Liver (tissue), 9 donors: ENCODE data around the gene GFRA4. TPM values are rescaled to one million over a fixed set of nuclear protein-coding genes. Genes with fewer than 3 reads are reported as not detected.

Experiments used
- DNase-seq: peaks from one replicate; pipeline ENCODE4 v3.0.0-alpha.2; 2017; ENCODE audit warnings: low spot score
- H3K27ac ChIP-seq, 2 donors: one replicate each; pipeline ENCODE4 v1.7.0; 2013; ENCODE audit warnings: inconsistent platforms in 2 of 2, low read length in 2 of 2, control low read depth in 1 of 2, low read depth in 1 of 2, mild to moderate bottlenecking in 1 of 2
- H3K27me3 ChIP-seq, 4 donors: one replicate each; pipeline versions ENCODE4 v1.6.1 to v1.7.0; 2013; ENCODE audit warnings: low read length in 3 of 4, inconsistent platforms in 1 of 4, mild to moderate bottlenecking in 1 of 4, moderate library complexity in 1 of 4; ENCODE audit not compliant: control insufficient read depth in 4 of 4, insufficient read depth in 4 of 4
- H3K36me3 ChIP-seq, 4 donors: one replicate each; pipeline versions ENCODE4 v1.6.1 to v1.7.0; 2013; ENCODE audit warnings: low read length in 3 of 4, mild to moderate bottlenecking in 3 of 4, low read depth in 1 of 4, moderate library complexity in 1 of 4; ENCODE audit not compliant: control insufficient read depth in 4 of 4, insufficient read depth in 3 of 4
- H3K4me1 ChIP-seq, 4 donors: one replicate each; pipeline versions ENCODE4 v1.6.1 to v1.7.0; 2013; ENCODE audit warnings: low read length in 3 of 4, mild to moderate bottlenecking in 3 of 4, moderate library complexity in 1 of 4; ENCODE audit not compliant: control insufficient read depth in 4 of 4, insufficient read depth in 4 of 4
- H3K4me3 ChIP-seq, 3 donors: one replicate each; pipeline versions ENCODE4 v1.6.1 to v1.7.0; 2013; ENCODE audit warnings: low read length in 3 of 3, control low read depth in 1 of 3, low read depth in 1 of 3, mild to moderate bottlenecking in 1 of 3
- H3K9ac ChIP-seq, 2 donors: one replicate each; pipeline ENCODE4 v1.7.0; 2013; ENCODE audit warnings: low read length in 2 of 2, mild to moderate bottlenecking in 2 of 2, moderate library complexity in 2 of 2, control low read depth in 1 of 2, low read depth in 1 of 2
- H3K9me3 ChIP-seq, 4 donors: one replicate each; pipeline versions ENCODE4 v1.6.1 to v1.7.0; 2013; ENCODE audit warnings: low read length in 3 of 4; ENCODE audit not compliant: control insufficient read depth in 4 of 4
- ATF3 ChIP-seq: IDR thresholded peaks from 2 replicates; pipeline ENCODE4 v1.6.1; 2016; ENCODE audit warnings: antibody characterized with exemption
- CTCF ChIP-seq: fragments of 150-350 bp; IDR thresholded peaks from 2 replicates; pipeline ENCODE4 v1.5.1; 2017; ENCODE audit warnings: improper control_type of control experiment, low read depth, low read length; ENCODE audit not compliant: missing input control
- EGR1 ChIP-seq, 2 donors: IDR thresholded peaks; 2 replicates each; pipeline ENCODE4 v1.6.1; 2016 to 2018; ENCODE audit warnings: antibody characterized with exemption in 2 of 2, low read depth in 2 of 2
- FOXA1 ChIP-seq: IDR thresholded peaks from 2 replicates; pipeline ENCODE4 v1.6.1; 2016; ENCODE audit warnings: antibody characterized with exemption
- GABPA ChIP-seq, 2 donors: IDR thresholded peaks in 1 of 2; conservative IDR thresholded peaks in 1 of 2; 2 replicates each; pipeline ENCODE4 v1.6.1; 2016; ENCODE audit warnings: antibody characterized with exemption in 2 of 2, mild to moderate bottlenecking in 1 of 2, moderate library complexity in 1 of 2
- HNF4A ChIP-seq, 2 donors: conservative IDR thresholded peaks; 2 replicates each; pipeline ENCODE4 v1.6.1; 2016; ENCODE audit warnings: antibody characterized with exemption in 2 of 2, mild to moderate bottlenecking in 2 of 2
- HNF4G ChIP-seq: IDR thresholded peaks from 2 replicates; pipeline ENCODE4 v1.6.1; 2016; ENCODE audit warnings: antibody characterized with exemption
- JUND ChIP-seq, 2 donors: IDR thresholded peaks; 2 replicates each; pipeline ENCODE4 v1.6.1; 2016; ENCODE audit warnings: antibody characterized with exemption in 2 of 2
- MAX ChIP-seq: IDR thresholded peaks from 2 replicates; pipeline ENCODE4 v1.6.1; 2016; ENCODE audit warnings: antibody characterized with exemption
- NR2F2 ChIP-seq: IDR thresholded peaks from 2 replicates; pipeline ENCODE4 v1.6.1; 2016; ENCODE audit warnings: antibody characterized with exemption
- RAD21 ChIP-seq, 2 donors: IDR thresholded peaks; 2 replicates each; pipeline ENCODE4 v1.6.1; 2016; ENCODE audit warnings: antibody characterized with exemption in 2 of 2, mild to moderate bottlenecking in 2 of 2
- RXRA ChIP-seq, 2 donors: IDR thresholded peaks; 2 replicates each; pipeline ENCODE4 v1.6.1; 2017 to 2018; ENCODE audit warnings: antibody characterized with exemption in 2 of 2, mild to moderate bottlenecking in 1 of 2
- SP1 ChIP-seq: IDR thresholded peaks from 2 replicates; pipeline ENCODE4 v1.6.1; 2018; ENCODE audit warnings: antibody characterized with exemption, mild to moderate bottlenecking
- TAF1 ChIP-seq: conservative IDR thresholded peaks from 2 replicates; pipeline ENCODE4 v1.6.1; 2016; ENCODE audit warnings: antibody characterized with exemption, mild to moderate bottlenecking
- YY1 ChIP-seq: IDR thresholded peaks from 2 replicates; pipeline ENCODE4 v1.6.1; 2016; ENCODE audit warnings: antibody characterized with exemption, mild to moderate bottlenecking
- WGBS: extraction: QIAGEN DNeasy Blood & Tissue Kit; methylation state at CpG from one replicate; pipeline ENCODE4 v1.1.7; 2013; 5-methylcytosine and 5-hydroxymethylcytosine counted together
- polyA plus RNA-seq, 2 donors: library from polyadenylated mRNA; stranded (reverse) in 1 of 2; unstranded in 1 of 2; fragments of 200-250 nt in 1 of 2; fragments of >200 nt in 1 of 2; fragmentation: Nextera tagmentation in 1 of 2; extraction: Ambion mirVana in 1 of 2; gene quantifications; one replicate each; pipeline versions ENCODE4 v1.2.1 to v1.2.3, GENCODE V29; 2013 to 2015
- total RNA-seq, 2 donors: library from RNA; depleted of rRNA; stranded (reverse); fragments of >200 nt; gene quantifications; one replicate each; pipeline ENCODE4 v1.2.3, GENCODE V29; 2014
- TF ChIP-seq, protein P1 (sequence below): IDR thresholded peaks from 2 replicates; pipeline ENCODE4 v1.6.1; 2016; ENCODE audit warnings: antibody characterized with exemption
- donor health status: healthy.
- donor health status: healthy.
- donor health status: healthy.
- donor health status: healthy.
- donor health status: healthy.

GFRA4 gene
- total and polyA plus RNA-seq, 4 donors = not detected

DNA sequence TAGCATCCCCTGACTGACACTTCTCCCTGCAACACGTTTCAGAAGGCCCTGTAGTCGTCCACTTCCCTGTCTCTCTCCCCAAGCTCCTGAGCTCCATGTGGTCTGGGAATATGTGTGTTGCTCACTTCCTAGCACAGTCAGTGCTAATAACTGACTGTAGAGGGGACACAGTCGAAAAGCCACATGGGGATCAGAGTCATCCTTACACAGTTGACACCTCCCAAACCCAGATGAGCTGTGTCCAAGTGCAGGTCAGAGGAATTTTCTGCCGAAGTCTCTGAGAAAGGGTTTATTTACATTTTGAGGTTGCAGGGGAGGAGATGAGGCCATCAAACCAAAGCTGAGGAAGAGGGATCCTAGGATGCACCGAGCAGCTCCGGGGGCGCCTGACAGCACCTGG is 22.1 kb upstream of the GFRA4 start (continued):
- TF ChIP-seq MAX = no peak

DNA sequence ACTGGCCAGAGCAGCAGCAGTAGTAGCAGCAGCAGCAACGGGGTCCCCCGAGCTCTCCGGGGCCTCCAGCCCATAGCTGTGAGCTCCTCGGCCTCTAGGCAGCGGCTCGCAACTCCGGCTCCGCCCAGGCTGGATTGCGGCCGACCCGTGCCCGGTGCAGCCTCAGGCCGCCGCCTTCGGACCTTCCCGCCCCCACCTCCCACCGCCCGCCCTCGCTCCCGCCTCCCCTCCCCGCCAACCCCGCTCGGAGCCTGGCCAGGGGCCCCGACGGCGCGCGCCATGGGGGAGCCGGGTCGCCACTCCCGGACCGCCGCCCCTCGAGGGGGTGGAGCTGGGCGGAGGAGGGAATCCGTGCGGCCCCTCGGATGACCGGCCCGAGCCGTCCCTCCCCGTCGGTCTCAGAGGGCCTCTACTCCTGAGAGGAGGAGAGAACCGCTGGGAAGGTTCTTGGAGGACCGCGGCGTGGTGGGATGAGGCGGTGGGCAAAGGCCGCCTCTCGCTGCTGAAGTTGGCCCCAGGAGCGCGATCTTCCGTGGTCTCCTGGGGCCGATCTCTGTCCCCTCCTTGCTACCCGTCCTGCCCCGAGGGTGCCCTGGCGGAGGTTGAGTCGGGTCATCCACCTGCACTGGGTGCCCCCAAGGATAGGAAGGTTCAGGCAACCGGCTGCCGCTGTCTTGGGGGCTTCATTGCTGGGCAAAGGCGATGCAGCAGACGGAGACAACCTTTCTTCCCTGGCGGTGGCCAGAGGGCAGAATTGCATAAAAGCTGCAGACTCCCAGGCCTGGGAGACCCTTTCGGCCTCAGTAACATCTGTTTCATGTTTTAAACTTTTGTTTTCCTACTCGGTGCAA is 19.0 kb upstream of the GFRA4 start, which contains the start of gene ADAM33:
TSS of gene ADAM33 (minus strand) at position 80 of the 851 bp plus-strand sequence. CDS start at position 74, 6 bp downstream.
- WGBS = 10% methylated on average over 65 of the region's 65 CpGs
- no peaks in the 10 kb centered on the region for H3K9me3 ChIP-seq

More for the DNA sequence above, 19.0 kb upstream of the GFRA4 start, which contains the start of gene ADAM33:
- no peak for DNase-seq
- Histone ChIP-seq H3K9ac (no peak within 1 kb of the TSS), H3K27me3 (peaks cover 0 to 4% (median 4%) of the 10 kb centered on the region in 4 donors), H3K36me3 (no peaks in the 10 kb centered on the region), H3K4me1 (peaks cover 0 to 8% (median 5%) of the 10 kb centered on the region in 4 donors), H3K4me3 (peak within 1 kb of the TSS in 1 of 3 donors; percentile 54), H3K27ac (no peak within 1 kb of the TSS)
- TF ChIP-seq FOXA1 (no peak), RAD21 (IDR thresholded peaks at IDR 0.05) (no peak), CTCF (no peak), ATF3 (no peak), EGR1 (IDR thresholded peaks at IDR 0.05; ENCODE audit: low read depth in 2 of 2) (no peak), HNF4A (conservative IDR thresholded peaks at IDR 0.05) (no peak), GABPA (IDR thresholded peaks at IDR 0.05 in 1 of 2, conservative IDR thresholded peaks at IDR 0.05 in 1 of 2) (no peak), TAF1 (no peak), SP1 (no peak), HNF4G (no peak), YY1 (no peak), RXRA (IDR thresholded peaks at IDR 0.05) (no peak), MAX (no peak), JUND (IDR thresholded peaks at IDR 0.05) (no peak), NR2F2 (no peak)
- TF ChIP-seq, protein P1, sequence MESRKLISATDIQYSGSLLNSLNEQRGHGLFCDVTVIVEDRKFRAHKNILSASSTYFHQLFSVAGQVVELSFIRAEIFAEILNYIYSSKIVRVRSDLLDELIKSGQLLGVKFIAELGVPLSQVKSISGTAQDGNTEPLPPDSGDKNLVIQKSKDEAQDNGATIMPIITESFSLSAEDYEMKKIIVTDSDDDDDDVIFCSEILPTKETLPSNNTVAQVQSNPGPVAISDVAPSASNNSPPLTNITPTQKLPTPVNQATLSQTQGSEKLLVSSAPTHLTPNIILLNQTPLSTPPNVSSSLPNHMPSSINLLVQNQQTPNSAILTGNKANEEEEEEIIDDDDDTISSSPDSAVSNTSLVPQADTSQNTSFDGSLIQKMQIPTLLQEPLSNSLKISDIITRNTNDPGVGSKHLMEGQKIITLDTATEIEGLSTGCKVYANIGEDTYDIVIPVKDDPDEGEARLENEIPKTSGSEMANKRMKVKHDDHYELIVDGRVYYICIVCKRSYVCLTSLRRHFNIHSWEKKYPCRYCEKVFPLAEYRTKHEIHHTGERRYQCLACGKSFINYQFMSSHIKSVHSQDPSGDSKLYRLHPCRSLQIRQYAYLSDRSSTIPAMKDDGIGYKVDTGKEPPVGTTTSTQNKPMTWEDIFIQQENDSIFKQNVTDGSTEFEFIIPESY = no peak
